ENCODE data around the gene GRM8.

The GRM8 gene

DNA sequence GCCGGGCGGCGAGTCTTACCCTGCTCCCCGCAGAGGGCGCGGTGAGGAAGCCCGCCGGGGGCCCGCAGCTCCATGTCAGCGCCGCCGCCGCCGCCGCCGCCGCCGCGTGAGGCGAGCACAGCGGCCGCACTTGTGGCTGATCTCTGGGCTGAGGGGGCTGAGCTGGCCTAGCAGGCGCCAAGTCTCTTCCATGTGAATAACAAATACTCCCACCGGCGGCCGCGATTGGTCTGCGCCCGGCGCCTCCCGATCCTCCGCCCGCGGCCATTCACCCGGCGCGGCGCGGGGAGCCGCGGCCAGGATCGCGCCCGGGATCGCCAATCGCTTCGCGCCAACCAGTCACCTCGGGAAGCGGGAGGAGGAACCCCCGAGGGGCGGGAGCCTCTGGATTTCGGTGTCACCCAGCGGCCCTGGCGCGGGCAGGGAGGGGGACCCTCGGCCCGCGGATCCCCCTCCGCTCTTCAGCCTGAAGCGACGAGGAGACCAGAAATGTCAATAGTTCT, at the start of gene GRM8:
Gene GRM8, minus strand, starts transcription at position 164 of the 503 bp plus-strand sequence.
- DNase-seq (ENCODE audit: extremely low spot score, insufficient read length, low read depth) (no peak), FAIRE-seq (no peak)

DNA sequence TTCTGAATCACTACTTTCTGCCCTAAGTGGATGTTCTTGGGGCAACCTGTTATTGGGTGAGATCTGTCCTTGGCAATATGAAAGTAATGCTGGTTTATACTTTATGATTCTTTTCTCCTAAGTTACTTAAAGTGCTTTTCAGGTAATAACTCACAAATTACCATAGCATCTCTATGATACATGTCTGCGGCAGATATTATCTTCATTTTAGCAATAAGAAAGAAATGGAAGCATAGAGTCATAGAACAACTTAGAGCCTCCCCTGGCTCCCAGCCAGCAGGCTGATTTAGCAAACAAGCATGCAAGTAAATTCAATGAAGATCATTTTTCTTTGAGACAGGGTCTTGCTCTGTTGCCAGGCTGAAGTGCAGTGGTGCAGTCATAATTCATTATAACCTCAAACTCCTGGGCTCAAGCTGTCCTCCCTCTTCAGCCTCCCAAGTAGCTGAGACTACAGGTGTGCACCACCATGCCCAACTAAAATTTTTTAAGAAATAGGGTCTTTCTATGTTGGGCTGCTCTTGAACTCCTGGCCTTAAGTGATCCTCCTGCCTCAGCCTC, 38.1 kb upstream of the GRM8 start:
- DNase-seq (ENCODE audit: extremely low spot score, insufficient read length, low read depth) (no peak), FAIRE-seq (no peak)

DNA sequence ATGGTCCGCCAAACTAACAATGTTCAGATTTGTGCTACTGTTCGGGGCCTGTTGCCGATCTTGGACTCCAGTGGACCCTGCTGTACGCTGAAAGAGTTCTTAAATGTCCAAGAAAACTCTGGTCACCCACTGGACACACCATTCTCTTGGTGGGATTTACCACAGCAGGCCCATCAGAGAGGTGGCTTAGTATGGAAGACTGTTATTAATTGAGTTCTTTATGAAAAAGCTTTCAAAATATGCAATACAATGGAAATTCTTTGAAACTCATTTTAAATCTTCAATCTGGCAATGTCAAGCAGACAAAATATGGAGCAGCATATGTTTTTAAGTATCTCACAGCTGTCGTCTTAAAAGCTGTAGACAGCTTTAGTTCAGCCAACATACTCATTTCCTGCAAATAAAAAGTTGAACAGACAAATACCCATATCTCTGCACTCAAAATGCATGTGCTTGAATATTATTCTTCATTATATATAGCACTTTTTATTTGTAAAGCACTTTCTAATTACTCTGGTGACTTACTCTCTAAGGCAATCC, 37.4 kb upstream of the GRM8 start:
- no peak for DNase-seq (ENCODE audit: extremely low spot score, insufficient read length, low read depth)
- no peak for FAIRE-seq

DNA sequence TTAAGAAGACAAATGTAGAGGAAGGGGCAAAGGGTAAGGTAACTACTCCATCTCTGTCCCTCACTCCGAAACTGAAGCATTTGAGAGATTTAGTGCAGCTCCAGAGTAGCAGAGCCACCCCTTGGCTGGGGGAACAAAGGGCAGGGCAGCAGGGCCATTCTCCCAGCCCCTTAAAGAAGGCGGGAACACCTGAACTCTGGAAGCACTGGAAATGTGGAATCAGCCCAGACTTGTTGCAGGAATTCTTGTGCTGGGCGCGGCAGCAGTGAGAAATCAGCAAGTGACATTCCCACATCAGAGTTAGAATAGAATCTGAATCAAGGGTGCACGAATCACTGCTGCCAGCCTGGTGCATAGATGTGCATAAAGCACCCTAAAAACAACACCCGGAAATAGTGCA, 34.4 kb upstream of the GRM8 start:
- no peak for DNase-seq (ENCODE audit: extremely low spot score, insufficient read length, low read depth)

DNA sequence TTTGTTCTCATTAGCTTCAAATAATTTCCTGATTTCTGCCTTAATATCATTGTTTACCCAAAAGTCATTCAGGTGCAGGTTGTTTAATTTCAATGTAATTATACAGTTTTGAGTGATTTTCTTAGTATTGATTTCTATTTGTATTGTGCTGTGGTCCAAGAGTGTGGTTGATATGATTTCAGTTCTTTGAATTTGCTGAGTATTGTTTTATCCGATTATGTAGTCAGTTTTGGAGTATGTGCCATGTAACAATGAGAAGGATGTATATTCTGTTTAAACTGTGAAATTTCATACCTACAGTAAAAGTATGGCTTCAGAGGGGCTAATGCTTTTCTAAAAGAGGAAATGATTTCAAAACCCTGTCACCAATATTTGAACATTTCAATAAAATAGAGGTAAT, 17.4 kb upstream of the GRM8 start:
- no peak for FAIRE-seq
- no peak for DNase-seq (ENCODE audit: extremely low spot score, insufficient read length, low read depth)

More for the DNA sequence above, 34.4 kb upstream of the GRM8 start:
- FAIRE-seq = no peak

DNA sequence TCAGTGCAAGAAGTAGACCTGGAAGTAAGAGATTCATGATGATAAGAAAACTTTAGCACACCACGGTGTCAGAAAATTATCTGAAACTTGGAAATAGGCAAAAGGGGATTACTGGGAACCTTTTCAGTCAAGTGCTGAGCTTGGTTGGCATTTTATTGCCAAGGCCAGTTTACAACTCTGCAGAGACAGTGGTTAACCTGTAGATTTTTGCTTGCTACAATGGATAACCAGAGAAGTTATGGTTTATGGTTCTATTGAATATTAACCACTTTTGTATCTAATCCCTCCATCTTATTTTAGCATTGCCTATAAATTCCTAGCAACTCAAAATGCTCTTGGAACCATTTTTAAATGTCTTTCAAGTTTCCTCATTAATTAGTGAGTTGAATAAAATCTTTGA, 13.3 kb upstream of the GRM8 start:
- FAIRE-seq (no peak), DNase-seq (ENCODE audit: extremely low spot score, insufficient read length, low read depth) (no peak)

DNA sequence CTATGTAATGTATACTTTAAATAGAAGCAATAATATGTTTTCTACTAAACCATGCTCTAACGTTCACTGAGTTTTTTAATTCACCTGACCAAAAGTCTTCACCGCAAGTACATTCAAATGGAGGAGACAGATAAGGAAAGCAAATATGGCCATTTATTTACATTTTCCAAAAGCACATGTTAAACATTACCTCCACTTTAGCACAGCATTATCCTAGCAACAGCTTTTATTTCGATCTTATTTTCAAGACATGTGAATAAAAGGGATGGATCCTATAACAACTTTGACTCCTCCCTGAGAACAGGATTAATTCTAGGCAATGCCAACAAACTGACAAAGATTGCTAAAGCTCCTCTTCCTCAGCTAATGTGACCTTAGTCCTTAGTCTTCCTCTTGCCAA, 11.5 kb upstream of the GRM8 start:
- FAIRE-seq (no peak), DNase-seq (ENCODE audit: extremely low spot score, insufficient read length, low read depth) (no peak)

DNA sequence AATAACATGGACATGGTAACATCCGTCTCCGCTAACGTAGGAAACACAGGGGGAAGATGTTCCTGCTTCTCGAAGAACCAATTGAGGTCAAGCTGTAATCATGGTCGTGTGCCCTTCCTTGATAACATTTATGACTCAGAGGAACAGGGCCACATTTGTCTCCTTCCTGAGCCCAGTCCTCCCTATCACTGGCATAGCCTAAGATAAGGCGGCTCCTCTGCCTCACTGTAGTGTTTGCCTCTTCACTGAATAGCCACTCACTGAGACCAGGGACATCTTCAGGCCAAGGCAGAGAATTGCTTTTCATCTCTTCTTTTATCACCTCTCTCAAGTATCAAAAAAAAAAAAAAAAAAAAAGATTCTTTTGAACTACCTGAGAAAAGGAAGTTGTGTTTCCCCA, 5.4 kb upstream of the GRM8 start:
- FAIRE-seq (no peak), DNase-seq (ENCODE audit: extremely low spot score, insufficient read length, low read depth) (no peak)

DNA sequence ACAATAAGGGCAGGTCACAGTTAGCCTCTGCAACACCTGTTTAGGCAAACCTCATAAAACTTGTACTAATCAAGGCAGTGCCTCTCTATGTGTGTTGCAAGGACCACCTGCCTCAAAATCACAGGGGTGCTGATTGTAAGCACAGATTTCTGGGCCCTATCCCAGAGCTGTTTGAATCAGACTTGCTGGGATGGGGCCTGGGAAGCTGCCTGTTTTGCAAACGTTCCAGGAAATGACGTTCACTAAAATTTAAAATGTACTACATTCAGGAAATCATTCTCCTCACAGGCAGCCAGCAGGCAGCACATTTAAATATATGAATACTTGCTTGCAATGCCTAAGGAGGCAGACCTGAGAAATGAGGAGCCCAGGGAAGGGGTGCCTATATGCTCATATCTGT, 4.3 kb upstream of the GRM8 start:
- no peak for FAIRE-seq
- DNase-seq (ENCODE audit: extremely low spot score, insufficient read length, low read depth) = no peak

DNA sequence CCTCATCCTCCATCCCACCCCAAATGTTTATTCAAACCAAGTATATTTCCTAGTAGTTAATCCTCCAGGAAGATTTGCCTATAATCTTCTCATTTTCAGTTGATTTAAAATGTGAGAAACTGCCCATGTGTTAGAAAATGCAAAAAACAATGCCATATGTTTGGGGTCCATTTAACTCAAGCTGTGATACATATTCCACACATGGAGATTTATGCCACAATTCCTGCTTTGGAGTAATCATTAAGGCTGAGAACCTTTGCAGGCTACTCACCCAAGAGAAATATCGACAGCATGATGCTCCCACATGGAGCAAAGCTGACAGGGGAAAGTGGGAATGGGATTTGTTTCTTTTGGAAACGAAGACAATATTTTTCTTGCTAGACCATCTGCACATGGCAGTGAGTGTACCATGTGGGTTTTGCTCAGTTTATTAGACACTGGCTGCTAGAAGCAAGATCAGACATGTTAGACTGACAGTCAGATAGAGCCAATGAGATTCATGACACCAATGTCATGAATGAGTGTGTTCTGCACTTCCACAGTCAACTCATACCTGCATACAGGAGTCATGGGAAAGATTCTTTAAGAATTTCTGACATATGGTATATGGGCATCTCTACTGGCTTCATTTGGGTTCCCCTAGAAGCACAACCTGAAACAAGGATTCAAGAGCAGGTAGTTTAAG, 3.4 kb upstream of the GRM8 start:
- FAIRE-seq (no peak), DNase-seq (ENCODE audit: extremely low spot score, insufficient read length, low read depth) (no peak)

DNA sequence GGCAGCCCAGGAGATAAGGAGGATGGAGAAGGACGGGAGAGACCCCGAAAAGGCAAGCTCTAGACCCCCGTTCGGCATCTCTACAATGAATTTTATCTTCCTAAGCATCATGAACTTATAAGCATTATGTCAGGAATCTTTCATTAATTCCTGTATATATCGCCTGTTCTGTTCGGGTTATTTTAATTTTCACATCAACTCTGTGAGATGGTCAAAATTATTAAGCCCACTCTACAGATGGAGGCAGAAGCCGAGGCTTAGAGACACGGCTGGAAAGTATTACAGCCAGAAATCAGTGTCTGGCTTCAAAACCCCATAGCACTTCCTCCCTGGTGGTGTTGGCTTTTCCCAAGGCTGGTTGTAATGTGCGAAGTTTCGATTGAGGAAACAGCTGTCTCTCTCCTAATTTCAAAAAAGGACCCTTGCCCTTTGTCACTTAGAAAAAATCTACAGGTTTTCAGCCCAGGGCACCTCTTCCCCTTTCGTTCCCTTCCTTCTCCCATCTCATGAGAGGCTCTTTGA, 1.5 kb upstream of the GRM8 start:
- no peak for DNase-seq (ENCODE audit: extremely low spot score, insufficient read length, low read depth)
- no peak for FAIRE-seq

DNA sequence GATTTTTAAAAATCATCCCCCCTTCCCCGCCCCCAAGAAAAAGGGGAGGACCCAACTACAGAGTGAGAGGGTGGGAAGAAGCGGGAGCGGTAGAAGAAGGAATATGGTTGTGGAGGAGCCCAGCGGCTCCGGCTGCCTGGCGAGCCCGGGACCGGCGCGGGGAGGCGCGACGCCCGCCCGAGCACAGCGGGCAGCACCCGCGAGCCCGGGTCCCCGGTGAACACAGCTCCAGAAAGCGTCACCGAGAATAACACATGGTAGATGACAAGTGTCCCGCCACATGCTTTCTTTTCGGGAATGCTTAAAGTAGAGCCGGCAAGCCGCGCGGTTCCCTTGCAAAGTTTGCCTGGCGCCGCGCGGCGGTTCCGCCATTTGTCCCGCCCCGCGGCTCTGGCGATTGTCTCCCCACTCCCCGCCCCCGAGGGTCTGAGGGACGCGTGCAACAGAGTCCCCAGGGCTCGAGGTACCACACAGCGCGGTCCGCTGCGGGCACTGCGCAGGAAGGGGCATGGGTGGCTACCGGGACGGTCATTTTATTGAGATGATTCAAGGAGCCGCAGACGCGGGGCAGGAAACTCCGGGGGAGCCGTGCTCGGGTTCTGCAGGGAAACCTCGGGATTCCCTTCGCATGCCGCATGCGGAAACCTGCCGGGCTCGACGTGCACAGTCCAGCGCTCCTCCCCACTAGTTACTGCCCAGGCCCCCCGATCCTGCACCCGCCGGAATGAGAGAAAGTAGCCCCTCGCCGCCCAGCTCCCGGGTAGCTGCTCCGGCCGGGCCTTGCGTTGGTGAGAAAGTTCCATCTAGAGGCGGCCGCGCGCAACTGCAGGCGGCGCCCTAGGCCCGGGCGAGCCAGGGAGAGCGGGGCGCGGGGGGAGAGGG, 781 bp upstream of the GRM8 start:
- FAIRE-seq (peak; percentile 45), DNase-seq (ENCODE audit: extremely low spot score, insufficient read length, low read depth) (peak; percentile 43)

DNA sequence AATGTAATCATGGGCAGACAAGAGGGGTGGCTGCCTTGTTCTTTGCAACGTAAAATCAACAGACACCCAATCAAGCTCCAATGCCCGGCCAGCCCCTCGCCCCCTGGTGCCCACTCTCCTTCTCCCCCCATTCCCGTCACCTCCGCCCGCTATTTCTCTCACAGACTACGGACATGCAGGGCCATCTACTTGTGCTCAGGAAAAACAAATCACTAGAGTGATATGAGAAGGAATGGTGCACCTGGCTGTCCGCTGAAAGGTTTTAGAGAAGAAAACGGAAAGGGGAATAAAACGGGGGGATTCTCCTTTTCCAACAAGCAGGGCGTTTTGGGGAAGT, 396 bp downstream of the GRM8 start:
- FAIRE-seq = no peak
- DNase-seq (ENCODE audit: extremely low spot score, insufficient read length, low read depth) = no peak

DNA sequence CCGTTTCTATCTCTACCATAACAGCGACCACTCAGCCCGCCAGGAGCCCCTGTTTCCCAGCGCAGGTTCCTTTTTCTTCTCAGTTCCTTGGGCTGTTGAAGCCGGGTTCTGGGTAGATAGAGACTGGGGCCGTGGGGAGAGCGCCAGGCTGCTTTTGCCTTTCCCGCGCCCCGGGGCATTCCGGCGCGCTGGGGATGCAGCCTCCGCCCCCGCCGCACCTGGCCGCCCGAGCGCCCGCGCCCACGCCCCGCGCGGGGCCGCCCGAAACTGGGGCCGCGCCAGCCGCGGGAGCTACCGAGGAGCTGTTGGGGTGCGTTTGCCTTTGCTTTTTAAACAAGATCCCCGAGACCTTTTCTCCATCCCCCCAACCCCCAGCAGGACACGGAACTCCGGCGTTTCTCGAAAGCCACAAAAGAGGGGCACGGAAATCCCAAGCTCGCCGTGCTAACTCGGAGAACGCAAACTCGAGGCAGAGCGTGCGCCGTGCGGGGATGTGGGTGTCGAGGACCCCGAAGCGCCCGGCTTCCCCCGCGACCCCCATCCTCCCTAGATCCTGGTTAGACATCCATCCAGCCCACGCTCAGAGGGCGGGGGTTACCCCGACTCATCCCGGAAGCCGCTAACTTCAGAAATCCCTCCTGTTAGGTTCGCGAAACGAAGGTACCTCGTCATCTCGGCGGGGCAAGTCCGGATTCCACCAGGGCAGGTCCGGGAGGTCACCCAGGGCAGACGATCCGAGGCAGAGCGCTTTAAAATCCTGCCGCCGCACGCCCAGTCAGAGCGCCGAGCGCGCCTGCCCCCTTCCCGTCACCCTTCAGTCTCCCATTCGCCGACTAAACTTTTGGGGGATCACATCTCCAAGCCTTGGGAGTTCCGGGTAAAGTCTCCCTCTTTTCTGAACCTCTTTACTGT, 1.0 kb downstream of the GRM8 start:
- no peak for DNase-seq (ENCODE audit: extremely low spot score, insufficient read length, low read depth)
- FAIRE-seq = no peak

DNA sequence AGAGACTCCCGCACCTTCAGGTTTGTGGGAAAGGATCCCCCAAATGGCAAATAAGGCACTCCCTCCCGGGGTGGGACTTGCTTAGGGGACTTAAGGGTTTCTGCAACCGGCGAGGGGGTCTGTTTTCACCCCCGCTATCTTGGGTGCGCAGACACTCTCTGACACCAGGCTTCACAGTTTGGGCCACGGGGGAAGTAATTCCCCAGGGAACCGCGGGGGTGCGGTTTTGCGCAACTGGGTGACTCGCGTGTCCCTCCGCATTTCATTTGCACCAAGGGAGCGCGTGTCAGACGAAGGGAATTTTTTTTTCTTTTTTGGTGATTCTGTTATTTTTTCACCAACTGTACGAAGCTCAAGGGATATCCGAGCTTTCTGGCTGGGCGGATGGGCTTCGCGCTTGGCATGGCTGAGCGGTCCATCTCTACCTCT, 1.7 kb downstream of the GRM8 start:
- FAIRE-seq (no peak), DNase-seq (ENCODE audit: extremely low spot score, insufficient read length, low read depth) (no peak)

DNA sequence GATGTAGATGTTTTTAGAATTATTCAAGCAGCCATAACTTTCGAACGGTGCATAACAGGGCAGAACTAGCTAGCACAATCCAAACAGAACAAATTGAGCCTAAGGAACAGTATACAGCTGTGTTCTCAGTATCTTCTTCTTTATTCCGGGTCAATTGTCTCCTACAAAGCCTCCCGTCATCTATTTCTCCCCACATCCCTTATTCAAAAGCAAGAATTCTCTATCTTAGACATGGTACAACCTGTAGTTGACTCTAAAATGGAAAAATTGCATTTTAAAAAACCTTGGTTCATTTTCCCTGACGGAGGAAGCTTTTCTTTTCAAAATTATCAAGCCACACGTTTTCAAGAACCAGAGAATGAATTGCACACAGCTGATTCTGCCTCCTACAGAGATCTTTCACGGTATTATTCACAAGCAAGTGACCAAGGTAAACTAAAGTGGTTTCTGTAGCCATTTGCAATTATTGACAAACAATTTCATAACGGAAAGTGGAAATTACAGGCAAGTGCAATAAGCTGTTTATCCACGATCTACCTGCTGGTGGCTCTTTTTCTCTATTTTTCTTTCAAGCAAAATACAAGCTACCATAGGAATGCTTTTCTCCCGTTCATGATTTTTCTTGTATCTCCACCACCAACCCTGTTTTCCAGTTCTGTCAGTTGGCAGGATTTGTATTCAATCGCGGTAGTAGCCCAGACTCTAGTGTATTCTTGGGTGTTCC, 2.3 kb downstream of the GRM8 start:
- FAIRE-seq = no peak

DNA sequence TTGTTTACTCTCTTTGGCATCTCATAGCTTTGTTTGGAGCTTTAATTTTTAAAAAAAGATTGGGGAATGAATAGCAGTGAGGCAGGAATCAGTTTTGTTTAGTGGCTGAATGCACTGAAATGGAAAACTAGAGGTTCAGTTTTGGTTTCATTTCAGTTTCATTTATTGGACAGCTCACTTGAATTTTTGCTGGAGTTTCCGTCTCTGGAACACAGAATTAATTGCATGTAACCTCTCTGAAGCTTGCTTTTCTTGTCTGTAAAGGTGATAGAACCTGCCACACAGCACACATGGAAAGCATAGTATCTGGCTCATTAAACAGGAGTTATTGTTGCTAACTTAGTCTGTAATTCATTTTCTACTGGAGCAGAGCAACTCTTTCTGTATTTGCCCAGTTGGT, 7.1 kb downstream of the GRM8 start:
- peak; percentile 56 for FAIRE-seq
- DNase-seq (ENCODE audit: extremely low spot score, insufficient read length, low read depth) = no peak

More for the DNA sequence above, 2.3 kb downstream of the GRM8 start:
- DNase-seq (ENCODE audit: extremely low spot score, insufficient read length, low read depth) = no peak

DNA sequence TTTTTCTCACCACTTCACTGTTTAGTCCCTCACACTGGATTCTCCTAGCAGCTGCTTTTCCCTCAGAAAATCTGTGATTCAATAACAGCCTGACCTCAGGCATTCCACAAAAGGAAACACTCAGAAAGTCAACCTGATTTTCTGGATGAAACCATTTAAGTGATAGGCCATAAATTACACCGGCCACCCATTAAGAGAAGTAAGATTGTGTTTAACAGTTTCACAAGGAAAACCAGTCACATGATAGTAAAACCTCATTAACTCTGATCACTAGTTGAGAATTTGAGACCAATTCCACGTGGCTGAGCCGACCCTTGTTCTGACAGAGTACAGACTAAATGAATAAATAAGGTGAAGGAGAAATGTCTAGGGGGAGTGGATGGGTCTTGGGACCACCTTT, 7.7 kb downstream of the GRM8 start:
- FAIRE-seq (no peak), DNase-seq (ENCODE audit: extremely low spot score, insufficient read length, low read depth) (no peak)

DNA sequence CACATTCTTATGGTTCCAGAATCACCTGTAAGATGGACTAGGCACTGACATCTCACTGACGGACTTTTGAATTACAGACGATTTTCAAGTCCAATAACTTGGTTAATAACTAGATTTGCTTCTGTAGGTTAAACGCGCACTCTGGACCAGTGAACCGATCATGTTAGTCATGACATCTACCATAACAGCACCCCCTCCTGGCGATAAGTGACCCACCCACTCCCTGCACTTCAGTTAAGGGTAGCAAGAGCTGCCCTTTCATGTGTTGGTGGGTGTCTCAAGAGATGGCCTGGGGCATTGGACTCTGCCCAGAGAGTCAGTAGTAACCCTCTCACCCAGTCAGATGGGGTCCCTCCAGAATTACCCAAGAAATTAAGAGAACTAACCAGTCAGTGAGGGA, 12.9 kb downstream of the GRM8 start:
- no peak for DNase-seq (ENCODE audit: extremely low spot score, insufficient read length, low read depth)
- no peak for FAIRE-seq

Measured in GM18507 (cell line).